Common myeloid progenitor, CD34-positive (primary cell): ENCODE data around the gene CLIC1.

Source experiments
- CTCF ChIA-PET: fragments of 350-600 bp; sonication (Branson Sonifier 250); formaldehyde crosslinking; loops from one replicate; lab custom pipeline; 2021; ENCODE audit warnings: antibody characterized with exemption; lab: Charles Lee
- POLR2A ChIA-PET: fragments of 350-600 bp; sonication (Branson Sonifier 250); formaldehyde crosslinking; loops from one replicate; lab custom pipeline; 2021; ENCODE audit warnings: antibody characterized with exemption; lab: Charles Lee
- DNase-seq, 3 donors: peaks; one replicate each; pipeline versions ENCODE4 v3.0.0 to v3.0.0-alpha.2; 2013
- H3K27ac ChIP-seq, 2 experiments: 1 replicate in 1 of 2; 2 replicates in 1 of 2; pipeline ENCODE4 v1.7.0; 2013; ENCODE audit warnings: inconsistent platforms in 2 of 2, low read length in 2 of 2, mild to moderate bottlenecking in 2 of 2, low read depth in 1 of 2, moderate library complexity in 1 of 2; ENCODE audit not compliant: severe bottlenecking in 2 of 2, insufficient read depth in 1 of 2, poor library complexity in 1 of 2
- H3K27me3 ChIP-seq, 5 experiments: replicated peaks in 2 of 5; 1 replicate in 3 of 5; 2 replicates in 2 of 5; pipeline versions ENCODE4 v1.6.1 to v1.7.0; 2013; ENCODE audit warnings: low read length in 4 of 5, mild to moderate bottlenecking in 2 of 5, moderate library complexity in 2 of 5, inconsistent platforms in 1 of 5; ENCODE audit not compliant: insufficient read depth in 5 of 5, control insufficient read depth in 4 of 5
- H3K36me3 ChIP-seq, 4 experiments: 1 replicate in 2 of 4; 2 replicates in 2 of 4; pipeline versions ENCODE4 v1.6.1 to v1.7.0; 2013; ENCODE audit warnings: low read length in 3 of 4, control low read depth in 1 of 4, mild to moderate bottlenecking in 1 of 4; ENCODE audit not compliant: control insufficient read depth in 4 of 4, insufficient read depth in 4 of 4
- H3K4me1 ChIP-seq, 4 experiments: 1 replicate in 3 of 4; 2 replicates in 1 of 4; pipeline versions ENCODE4 v1.6.1 to v1.7.1; 2013; ENCODE audit warnings: low read length in 3 of 4, mild to moderate bottlenecking in 3 of 4, control low read depth in 1 of 4, inconsistent platforms in 1 of 4, moderate library complexity in 1 of 4; ENCODE audit not compliant: control insufficient read depth in 4 of 4, insufficient read depth in 4 of 4; ENCODE audit errors: control extremely low read depth in 1 of 4
- H3K4me3 ChIP-seq, 7 experiments: 1 replicate in 4 of 7; 2 replicates in 3 of 7; pipeline versions ENCODE4 v1.5.1 to v1.7.0; 2013; ENCODE audit warnings: mild to moderate bottlenecking in 7 of 7, low read length in 6 of 7, moderate library complexity in 6 of 7, inconsistent platforms in 2 of 7, low read depth in 2 of 7, control low read depth in 1 of 7; ENCODE audit not compliant: insufficient read depth in 4 of 7, control insufficient read depth in 1 of 7; ENCODE audit errors: extremely low read depth in 1 of 7
- H3K9me3 ChIP-seq, 5 experiments: 1 replicate in 4 of 5; 2 replicates in 1 of 5; pipeline versions ENCODE4 v1.6.1 to v1.7.1; 2013; ENCODE audit warnings: low read length in 4 of 5, mild to moderate bottlenecking in 2 of 5, inconsistent platforms in 1 of 5, low read depth in 1 of 5, moderate library complexity in 1 of 5; ENCODE audit not compliant: control insufficient read depth in 4 of 5, insufficient read depth in 2 of 5; ENCODE audit errors: control extremely low read depth in 1 of 5
- WGBS: methylation state at CpG from one replicate; pipeline ENCODE4 v1.1.5; 2013; ENCODE audit not compliant: insufficient coverage; 5-methylcytosine and 5-hydroxymethylcytosine counted together

Gene CLIC1

GRCh38 chr6:31750411-31751022 is 14.2 kb upstream of the CLIC1 start:
- WGBS, result 97% methylated on average over 5 of the region's 7 CpGs
- Histone ChIP-seq H3K27me3 (no peaks in the 10 kb centered on the region), H3K4me3 (no peak overlapping the region), H3K36me3 (peaks cover 0 to 33% (median 14%) of the 10 kb centered on the region in 4 experiments), H3K27ac (peak overlapping the region in 1 of 2 experiments; percentile 40), H3K9me3 (no peaks in the 10 kb centered on the region), H3K4me1 (no peaks in the 10 kb centered on the region)
- ChIA-PET POLR2A (no interaction called here), CTCF (interaction anchor here (1.0 to 1.4 kb wide), 4 partner anchors 10 to 41 kb away, joined by 3 to 7 read pairs (median 3); partner anchors contain the start of gene MSH5)
- no peak for DNase-seq

GRCh38 chr6:31749301-31750036 is 13.1 kb upstream of the CLIC1 start:
- Histone ChIP-seq H3K4me3 (no peak overlapping the region), H3K9me3 (no peaks in the 10 kb centered on the region), H3K36me3 (peaks cover 0 to 40% (median 18%) of the 10 kb centered on the region in 4 experiments), H3K27ac (peak overlapping the region in 1 of 2 experiments; percentile 6), H3K27me3 (no peaks in the 10 kb centered on the region), H3K4me1 (no peaks in the 10 kb centered on the region)
- WGBS, result 100% methylated on average over 5 of the region's 8 CpGs
- POLR2A ChIA-PET, result interaction anchor here (0.7 kb wide), 1 partner anchor 78 kb away, joined by 5 read pairs; no protein-coding TSS in a partner anchor
- CTCF ChIA-PET, result interaction anchor here (0.7 to 1.1 kb wide), 5 partner anchors 11 to 1578 kb away, joined by 3 to 4 read pairs (median 3); no protein-coding TSS in a partner anchor
- no peak for DNase-seq

GRCh38 chr6:31744422-31744821 is 8.1 kb upstream of the CLIC1 start:
- ChIA-PET POLR2A (no interaction called here), CTCF (interaction anchor here (0.8 to 1.8 kb wide), 2 partner anchors 25 to 33 kb away, joined by 3 to 8 read pairs; no protein-coding TSS in a partner anchor)
- 80% methylated on average over 1 of the region's 1 CpG for WGBS

GRCh38 chr6:31742894-31743293 is 6.6 kb upstream of the CLIC1 start:
- WGBS, result 100% methylated on average over 3 of the region's 3 CpGs
- no peaks in the 10 kb centered on the region for H3K27me3 ChIP-seq
- POLR2A ChIA-PET, result interaction anchor here (0.6 kb wide), 1 partner anchor 84 kb away, joined by 3 read pairs; no protein-coding TSS in a partner anchor
- H3K27ac ChIP-seq, result peak overlapping the region in 1 of 2 experiments; percentile 52
- CTCF ChIA-PET, result interaction anchor here (1.1 kb wide), 1 partner anchor 26 kb away, joined by 3 read pairs; no protein-coding TSS in a partner anchor
- peaks cover 15 to 33% (median 24%) of the 10 kb centered on the region in 4 experiments for H3K4me1 ChIP-seq
- no peak overlapping the region for H3K4me3 ChIP-seq
- no peak for DNase-seq
- peaks cover 6 to 44% (median 23%) of the 10 kb centered on the region in 4 experiments for H3K36me3 ChIP-seq
- H3K9me3 ChIP-seq, result no peaks in the 10 kb centered on the region

More at GRCh38 chr6:31744422-31744821, 8.1 kb upstream of the CLIC1 start:
- H3K36me3 ChIP-seq, result peaks cover 8 to 52% (median 27%) of the 10 kb centered on the region in 4 experiments
- no peaks in the 10 kb centered on the region for H3K9me3 ChIP-seq
- peak overlapping the region in 1 of 2 experiments; percentile 52 for H3K27ac ChIP-seq
- H3K27me3 ChIP-seq, result no peaks in the 10 kb centered on the region
- H3K4me1 ChIP-seq, result peaks cover 4 to 19% (median 9%) of the 10 kb centered on the region in 4 experiments
- DNase-seq, result no peak
- H3K4me3 ChIP-seq, result no peak overlapping the region

GRCh38 chr6:31741815-31742214 is 5.5 kb upstream of the CLIC1 start:
- WGBS, result 100% methylated on average over 1 of the region's 2 CpGs

GRCh38 chr6:31740397-31741223 is 4.3 kb upstream of the CLIC1 start:
- Histone ChIP-seq H3K27me3 (no peaks in the 10 kb centered on the region), H3K36me3 (peaks cover 6 to 34% (median 18%) of the 10 kb centered on the region in 4 experiments), H3K4me1 (peaks cover 15 to 51% (median 40%) of the 10 kb centered on the region in 4 experiments), H3K27ac (peak overlapping the region; percentile 99), H3K9me3 (no peaks in the 10 kb centered on the region), H3K4me3 (peak overlapping the region; percentile 68 to 100 (median 74))
- no peak for DNase-seq
- WGBS, result 5% methylated on average over 25 of the region's 29 CpGs
- ChIA-PET CTCF (interaction anchor here (0.6 to 19.7 kb wide), 14 partner anchors 9 to 91 kb away, joined by 3 to 268 read pairs (median 4); partner anchors contain the start of genes DDAH2, LSM2, LY6G6C and MPIG6B), POLR2A (interaction anchor here (0.9 to 4.0 kb wide), 8 partner anchors 9 to 87 kb away, joined by 3 to 53 read pairs (median 6); partner anchors contain the start of genes DDAH2, GPANK1, HSPA1B and MPIG6B)

More at GRCh38 chr6:31741815-31742214, 5.5 kb upstream of the CLIC1 start:
- Histone ChIP-seq H3K9me3 (no peaks in the 10 kb centered on the region), H3K4me1 (peaks cover 15 to 42% (median 35%) of the 10 kb centered on the region in 4 experiments), H3K27ac (peak overlapping the region in 1 of 2 experiments; percentile 52), H3K4me3 (no peak overlapping the region), H3K36me3 (peaks cover 6 to 34% (median 18%) of the 10 kb centered on the region in 4 experiments), H3K27me3 (no peaks in the 10 kb centered on the region)
- no peak for DNase-seq
- ChIA-PET POLR2A (interaction anchor here (0.6 to 2.6 kb wide), 3 partner anchors 14 to 20 kb away, joined by 3 to 10 read pairs (median 3); no protein-coding TSS in a partner anchor), CTCF (interaction anchor here (0.9 to 19.7 kb wide), 7 partner anchors 10 to 89 kb away, joined by 3 to 268 read pairs (median 4); partner anchors contain the start of genes DDAH2 and SAPCD1)
